CD4-positive, alpha-beta T cell treated with Interferon alpha-2 for 1 hour (primary cell): ENCODE measurements around the gene COPRS.

Experiments
- DNase-seq, 2 donors: peaks; one replicate each; pipeline ENCODE4 v3.0.0-alpha.2; 2020 to 2022

Gene COPRS

GRCh38 chr17:31806921-31807320 is 52.1 kb downstream of the COPRS start:
- DNase-seq = no peak

- no peak for DNase-seq
Observed at GRCh38 chr17:31803494-31804213, 55.4 kb downstream of the COPRS start.

GRCh38 chr17:31802502-31802901 is 56.5 kb downstream of the COPRS start:
- DNase-seq = peak; percentile 6 to 33
